Fibroblast of mammary gland (primary cell): Measurements from ENCODE around the gene CAMKK1.

Experiments
- DNase-seq: peaks from one replicate; pipeline ENCODE4 v3.0.0-alpha.2; 2010; ENCODE audit warnings: low read depth
- H3K4me3 ChIP-seq: 2 replicates; pipeline ENCODE4 v1.5.1; 2011; ENCODE audit warnings: low read depth, mild to moderate bottlenecking, low read length, moderate library complexity; ENCODE audit not compliant: control insufficient read depth
- CTCF ChIP-seq: conservative IDR thresholded peaks from 2 replicates; pipeline ENCODE4 v1.5.1; 2011; ENCODE audit warnings: low read depth, low read length, inconsistent platforms; ENCODE audit not compliant: control insufficient read depth, insufficient read depth

Gene CAMKK1

GRCh38 chr17:3917391-3917931 lies 24.6 kb upstream of the CAMKK1 start:
- no peak for TF ChIP-seq CTCF
- no peak for DNase-seq
- H3K4me3 ChIP-seq, result no peak overlapping the region

GRCh38 chr17:3916825-3917224 lies 24.0 kb upstream of the CAMKK1 start:
- H3K4me3 ChIP-seq, result no peak overlapping the region
- no peak for TF ChIP-seq CTCF
- no peak for DNase-seq

GRCh38 chr17:3915995-3916696 lies 23.3 kb upstream of the CAMKK1 start, which contains the start of gene P2RX1:
Gene P2RX1, minus strand, starts transcription at chr17:3916465. Its CDS starts 240 bp downstream, at chr17:3916225.
- DNase-seq, result no peak
- no peak for TF ChIP-seq CTCF
- no peak within 1 kb of the TSS for H3K4me3 ChIP-seq

- no peak overlapping the region for H3K4me3 ChIP-seq
- no peak for DNase-seq
- no peak for TF ChIP-seq CTCF
Observed at GRCh38 chr17:3915581-3915994, 22.7 kb upstream of the CAMKK1 start.

- DNase-seq, result no peak
- no peak overlapping the region for H3K4me3 ChIP-seq
- no peak for TF ChIP-seq CTCF
Observed at GRCh38 chr17:3914312-3914670, 21.4 kb upstream of the CAMKK1 start.

- no peak overlapping the region for H3K4me3 ChIP-seq
- peak; percentile 94 for TF ChIP-seq CTCF
- peak; percentile 70 for DNase-seq
Observed at GRCh38 chr17:3913531-3914311, 20.9 kb upstream of the CAMKK1 start.
